Parathyroid adenoma (tissue), 2 donors: ENCODE data around the gene OLIG2.

Experiments
- H2AFZ ChIP-seq: fragments of 300-600 bp; sonication (generic); one replicate; pipeline ENCODE4 v1.7.0; 2017; ENCODE audit warnings: antibody characterized with exemption, mild to moderate bottlenecking
- H3K27ac ChIP-seq: fragments of 300-600 bp; sonication (generic); one replicate; pipeline ENCODE4 v1.7.0; 2017
- H3K27me3 ChIP-seq: fragments of 300-600 bp; sonication (generic); one replicate; pipeline ENCODE4 v1.7.0; 2017; ENCODE audit warnings: low read length; ENCODE audit not compliant: control insufficient read depth, insufficient read depth
- H3K36me3 ChIP-seq: fragments of 300-600 bp; sonication (generic); one replicate; pipeline ENCODE4 v1.7.0; 2017; ENCODE audit warnings: low read length; ENCODE audit not compliant: control insufficient read depth, insufficient read depth
- H3K4me1 ChIP-seq: fragments of 300-600 bp; sonication (generic); one replicate; pipeline ENCODE4 v1.7.0; 2017; ENCODE audit warnings: control low read depth
- H3K4me2 ChIP-seq: fragments of 300-600 bp; sonication (generic); one replicate; pipeline ENCODE4 v1.7.0; 2017; ENCODE audit warnings: low read length
- H3K4me3 ChIP-seq: fragments of 300-600 bp; sonication (generic); one replicate; pipeline ENCODE4 v1.7.0; 2017; ENCODE audit warnings: low read depth, low read length
- H3K79me2 ChIP-seq: fragments of 300-600 bp; sonication (generic); one replicate; pipeline ENCODE4 v1.7.0; 2017; ENCODE audit warnings: control low read depth
- H3K9ac ChIP-seq: fragments of 300-600 bp; sonication (generic); one replicate; pipeline ENCODE4 v1.7.0; 2017; ENCODE audit warnings: mild to moderate bottlenecking
- H3K9me3 ChIP-seq: fragments of 300-600 bp; sonication (generic); one replicate; pipeline ENCODE4 v1.7.0; 2017; ENCODE audit warnings: low read length; ENCODE audit not compliant: control insufficient read depth
- TF ChIP-seq, protein P1 (sequence below): fragments of 300-600 bp; sonication (generic); IDR thresholded peaks from one replicate; pipeline ENCODE4 v1.7.0; 2017; ENCODE audit warnings: antibody characterized with exemption, mild to moderate bottlenecking
- donor health status: primary hyperparathyroidism.

The OLIG2 gene

DNA sequence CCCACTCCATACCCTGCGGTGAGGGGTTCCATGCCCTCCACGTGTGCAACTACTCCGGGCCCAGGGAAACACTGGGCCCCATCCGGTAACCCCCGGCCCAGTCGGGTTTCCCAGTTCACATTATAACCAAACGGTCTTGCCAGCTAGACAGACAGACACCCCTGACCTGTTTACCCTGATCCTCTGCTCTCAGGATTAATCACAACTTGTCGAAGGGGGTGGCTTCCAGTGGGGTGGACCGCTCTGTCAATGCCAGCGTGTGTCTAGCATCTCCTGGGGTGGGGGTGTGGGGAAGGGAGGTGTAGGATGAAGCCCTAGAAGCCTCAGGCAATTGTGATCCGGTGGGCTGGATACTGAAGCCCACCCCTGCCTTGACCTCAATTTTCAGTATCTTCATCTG is 4.6 kb upstream of the OLIG2 start:
- Histone ChIP-seq H3K9ac (no peak overlapping the region), H3K9me3 (no peaks in the 10 kb centered on the region), H3K27ac (no peak overlapping the region), H3K79me2 (no peaks in the 10 kb centered on the region), H3K4me1 (no peaks in the 10 kb centered on the region), H3K4me2 (no peak overlapping the region), H2AFZ (no peak overlapping the region), H3K27me3 (no peaks in the 10 kb centered on the region), H3K4me3 (no peak overlapping the region), H3K36me3 (no peaks in the 10 kb centered on the region)
- TF ChIP-seq, protein P1, sequence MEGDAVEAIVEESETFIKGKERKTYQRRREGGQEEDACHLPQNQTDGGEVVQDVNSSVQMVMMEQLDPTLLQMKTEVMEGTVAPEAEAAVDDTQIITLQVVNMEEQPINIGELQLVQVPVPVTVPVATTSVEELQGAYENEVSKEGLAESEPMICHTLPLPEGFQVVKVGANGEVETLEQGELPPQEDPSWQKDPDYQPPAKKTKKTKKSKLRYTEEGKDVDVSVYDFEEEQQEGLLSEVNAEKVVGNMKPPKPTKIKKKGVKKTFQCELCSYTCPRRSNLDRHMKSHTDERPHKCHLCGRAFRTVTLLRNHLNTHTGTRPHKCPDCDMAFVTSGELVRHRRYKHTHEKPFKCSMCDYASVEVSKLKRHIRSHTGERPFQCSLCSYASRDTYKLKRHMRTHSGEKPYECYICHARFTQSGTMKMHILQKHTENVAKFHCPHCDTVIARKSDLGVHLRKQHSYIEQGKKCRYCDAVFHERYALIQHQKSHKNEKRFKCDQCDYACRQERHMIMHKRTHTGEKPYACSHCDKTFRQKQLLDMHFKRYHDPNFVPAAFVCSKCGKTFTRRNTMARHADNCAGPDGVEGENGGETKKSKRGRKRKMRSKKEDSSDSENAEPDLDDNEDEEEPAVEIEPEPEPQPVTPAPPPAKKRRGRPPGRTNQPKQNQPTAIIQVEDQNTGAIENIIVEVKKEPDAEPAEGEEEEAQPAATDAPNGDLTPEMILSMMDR, result no peak

DNA sequence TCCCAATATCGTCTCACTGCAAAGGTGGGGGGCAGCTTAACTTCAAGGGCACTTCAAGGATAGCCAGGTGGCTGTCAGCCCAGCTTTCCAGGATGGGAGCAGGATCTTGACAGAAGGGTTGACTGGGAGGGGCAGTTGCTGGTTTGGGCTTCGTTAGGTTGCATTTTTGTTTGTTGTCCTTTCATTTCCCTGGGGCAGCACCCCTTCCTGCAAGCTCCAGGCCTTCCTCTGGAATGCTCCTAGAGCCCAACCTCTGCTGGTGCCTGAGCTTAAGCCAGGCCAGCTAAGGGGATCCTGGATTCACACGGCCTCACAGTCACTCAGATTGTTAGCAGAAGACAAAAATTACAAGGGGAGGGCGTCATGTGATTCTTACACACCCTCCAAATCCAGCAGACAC is 4.1 kb upstream of the OLIG2 start:
- no peaks in the 10 kb centered on the region for H3K79me2 ChIP-seq
- no peak overlapping the region for H3K4me3 ChIP-seq
- TF ChIP-seq, protein P1, result no peak
- no peak overlapping the region for H3K9ac ChIP-seq
- H3K27me3 ChIP-seq, result no peaks in the 10 kb centered on the region
- no peaks in the 10 kb centered on the region for H3K4me1 ChIP-seq
- H2AFZ ChIP-seq, result no peak overlapping the region
- H3K36me3 ChIP-seq, result no peaks in the 10 kb centered on the region
- no peak overlapping the region for H3K4me2 ChIP-seq
- H3K27ac ChIP-seq, result no peak overlapping the region
- no peaks in the 10 kb centered on the region for H3K9me3 ChIP-seq

DNA sequence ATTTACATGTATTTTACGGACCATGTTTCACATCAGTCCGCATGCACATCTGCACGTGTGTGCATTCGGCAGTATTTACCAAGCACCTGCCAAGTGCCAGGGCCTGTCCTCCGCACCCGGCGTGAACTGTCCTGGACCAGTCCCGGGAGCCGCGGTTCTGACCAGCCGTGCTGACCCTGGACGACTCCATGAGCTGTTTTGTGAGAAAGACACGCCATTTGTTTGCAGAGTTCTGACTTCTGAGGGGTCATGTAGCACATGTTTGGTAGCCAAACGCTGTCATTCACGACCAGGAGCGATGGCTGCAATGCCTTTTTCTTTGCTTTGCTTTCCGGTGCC is 3.3 kb upstream of the OLIG2 start:
- TF ChIP-seq, protein P1, result no peak
- Histone ChIP-seq H3K9me3 (no peaks in the 10 kb centered on the region), H3K27ac (no peak overlapping the region), H2AFZ (no peak overlapping the region), H3K79me2 (no peaks in the 10 kb centered on the region), H3K4me3 (no peak overlapping the region), H3K4me2 (no peak overlapping the region), H3K4me1 (no peaks in the 10 kb centered on the region), H3K9ac (no peak overlapping the region), H3K27me3 (no peaks in the 10 kb centered on the region), H3K36me3 (no peaks in the 10 kb centered on the region)

DNA sequence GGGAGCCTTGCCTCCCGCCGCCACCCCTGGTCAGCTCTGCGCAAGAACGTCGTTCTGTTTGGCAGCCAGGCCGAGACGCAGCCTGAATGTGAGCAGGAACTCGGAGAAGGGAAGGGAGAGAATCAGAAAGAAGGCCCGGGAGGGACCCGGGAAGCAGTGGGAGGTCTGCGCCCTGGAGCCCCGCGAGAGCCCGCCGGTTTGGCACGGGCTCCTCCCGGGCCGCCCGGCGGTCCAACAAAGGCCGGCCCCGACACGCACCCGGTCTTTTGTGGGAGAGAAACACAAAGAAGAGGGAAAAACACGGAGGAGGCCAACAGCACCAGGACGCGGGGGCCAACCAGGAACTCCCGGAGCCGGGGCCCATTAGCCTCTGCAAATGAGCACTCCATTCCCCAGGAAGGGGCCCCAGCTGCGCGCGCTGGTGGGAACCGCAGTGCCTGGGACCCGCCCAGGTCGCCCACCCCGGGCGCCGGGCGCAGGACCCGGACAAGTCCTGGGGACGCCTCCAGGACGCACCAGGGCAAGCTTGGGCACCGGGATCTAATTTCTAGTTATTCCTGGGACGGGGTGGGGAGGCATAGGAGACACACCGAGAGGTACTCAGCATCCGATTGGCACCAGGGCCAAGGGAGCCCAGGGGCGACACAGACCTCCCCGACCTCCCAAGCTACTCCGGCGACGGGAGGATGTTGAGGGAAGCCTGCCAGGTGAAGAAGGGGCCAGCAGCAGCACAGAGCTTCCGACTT is 2.7 kb upstream of the OLIG2 start:
- Histone ChIP-seq H3K4me2 (no peak overlapping the region), H3K9ac (no peak overlapping the region), H3K79me2 (no peaks in the 10 kb centered on the region), H3K27ac (no peak overlapping the region), H2AFZ (no peak overlapping the region), H3K4me1 (no peaks in the 10 kb centered on the region), H3K9me3 (no peaks in the 10 kb centered on the region), H3K4me3 (no peak overlapping the region), H3K27me3 (no peaks in the 10 kb centered on the region), H3K36me3 (no peaks in the 10 kb centered on the region)
- TF ChIP-seq, protein P1, result no peak

DNA sequence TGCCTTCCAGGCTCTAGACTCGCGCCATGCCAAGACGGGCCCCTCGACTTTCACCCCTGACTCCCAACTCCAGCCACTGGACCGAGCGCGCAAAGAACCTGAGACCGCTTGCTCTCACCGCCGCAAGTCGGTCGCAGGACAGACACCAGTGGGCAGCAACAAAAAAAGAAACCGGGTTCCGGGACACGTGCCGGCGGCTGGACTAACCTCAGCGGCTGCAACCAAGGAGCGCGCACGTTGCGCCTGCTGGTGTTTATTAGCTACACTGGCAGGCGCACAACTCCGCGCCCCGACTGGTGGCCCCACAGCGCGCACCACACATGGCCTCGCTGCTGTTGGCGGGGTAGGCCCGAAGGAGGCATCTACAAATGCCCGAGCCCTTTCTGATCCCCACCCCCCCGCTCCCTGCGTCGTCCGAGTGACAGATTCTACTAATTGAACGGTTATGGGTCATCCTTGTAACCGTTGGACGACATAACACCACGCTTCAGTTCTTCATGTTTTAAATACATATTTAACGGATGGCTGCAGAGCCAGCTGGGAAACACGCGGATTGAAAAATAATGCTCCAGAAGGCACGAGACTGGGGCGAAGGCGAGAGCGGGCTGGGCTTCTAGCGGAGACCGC is 2.0 kb upstream of the OLIG2 start:
- Histone ChIP-seq H3K36me3 (no peaks in the 10 kb centered on the region), H3K4me2 (no peak overlapping the region), H2AFZ (no peak overlapping the region), H3K27ac (no peak overlapping the region), H3K4me1 (no peaks in the 10 kb centered on the region), H3K79me2 (no peaks in the 10 kb centered on the region), H3K9ac (no peak overlapping the region), H3K27me3 (no peaks in the 10 kb centered on the region), H3K4me3 (no peak overlapping the region), H3K9me3 (no peaks in the 10 kb centered on the region)
- TF ChIP-seq, protein P1, result no peak
